Stimulated activated CD8-positive, alpha-beta memory T cell treated with anti-CD3 and anti-CD28 coated beads, Interleukin-12 subunit alpha, Interleukin-12 subunit beta, amount 100 ng/mL, for 24 hours (primary cell): ENCODE results near the gene CREB3L2.
"Not testable (repeated sequence)": the region's sequence is repeated elsewhere in the genome, so short reads cannot be mapped to it uniquely, and the experiment has no call there.

Experiments
- DNase-seq: peaks from one replicate; pipeline ENCODE4 v3.0.0-alpha.2; 2020; ENCODE audit errors: extremely low read depth

The CREB3L2 gene

GRCh38 chr7:137987968-137988367 is 13.9 kb downstream of the CREB3L2 start:
- DNase-seq, result no peak

GRCh38 chr7:137987563-137987962 is 14.3 kb downstream of the CREB3L2 start:
- no peak for DNase-seq

- DNase-seq, result no peak
Measured at GRCh38 chr7:137987018-137987349, 14.9 kb downstream of the CREB3L2 start.

DNA sequence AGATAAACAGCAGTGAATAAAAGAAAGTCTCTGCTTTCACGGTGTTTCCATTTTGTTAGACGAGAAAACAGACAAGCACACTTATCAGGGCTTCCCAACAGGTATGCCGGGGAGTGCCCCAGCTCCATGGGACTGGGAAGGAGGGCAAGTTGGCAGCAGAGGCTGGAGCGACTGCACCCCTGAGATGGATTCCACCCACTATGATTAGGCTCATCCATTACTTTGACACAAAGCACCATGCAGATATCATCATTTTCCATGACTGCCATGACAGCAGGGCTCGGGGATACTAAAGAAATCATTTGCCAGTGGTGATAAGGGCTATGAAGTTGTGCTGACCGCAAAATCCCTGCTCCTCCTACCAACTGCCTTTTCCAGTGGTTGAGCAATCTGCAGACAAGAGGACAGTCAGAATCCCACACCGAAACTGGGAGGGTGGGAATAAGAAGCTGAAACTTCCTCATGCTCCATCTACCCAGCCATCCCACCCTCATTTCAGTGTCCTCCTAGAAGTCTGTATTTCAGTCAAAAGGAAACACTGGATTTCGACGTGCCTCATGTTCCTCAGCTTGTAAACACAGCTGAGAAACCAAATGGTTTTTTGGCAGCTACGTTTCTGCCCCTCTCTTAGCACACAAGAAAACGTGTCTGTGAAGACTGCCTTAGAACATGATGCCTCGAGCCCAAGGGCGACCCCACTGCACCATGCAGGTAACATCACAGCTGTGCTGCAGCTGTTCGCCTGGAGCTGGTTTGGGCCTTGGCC is 15.5 kb downstream of the CREB3L2 start:
- DNase-seq, result no peak

- no peak for DNase-seq
Measured at GRCh38 chr7:137985897-137986251, 16.0 kb downstream of the CREB3L2 start.

DNA sequence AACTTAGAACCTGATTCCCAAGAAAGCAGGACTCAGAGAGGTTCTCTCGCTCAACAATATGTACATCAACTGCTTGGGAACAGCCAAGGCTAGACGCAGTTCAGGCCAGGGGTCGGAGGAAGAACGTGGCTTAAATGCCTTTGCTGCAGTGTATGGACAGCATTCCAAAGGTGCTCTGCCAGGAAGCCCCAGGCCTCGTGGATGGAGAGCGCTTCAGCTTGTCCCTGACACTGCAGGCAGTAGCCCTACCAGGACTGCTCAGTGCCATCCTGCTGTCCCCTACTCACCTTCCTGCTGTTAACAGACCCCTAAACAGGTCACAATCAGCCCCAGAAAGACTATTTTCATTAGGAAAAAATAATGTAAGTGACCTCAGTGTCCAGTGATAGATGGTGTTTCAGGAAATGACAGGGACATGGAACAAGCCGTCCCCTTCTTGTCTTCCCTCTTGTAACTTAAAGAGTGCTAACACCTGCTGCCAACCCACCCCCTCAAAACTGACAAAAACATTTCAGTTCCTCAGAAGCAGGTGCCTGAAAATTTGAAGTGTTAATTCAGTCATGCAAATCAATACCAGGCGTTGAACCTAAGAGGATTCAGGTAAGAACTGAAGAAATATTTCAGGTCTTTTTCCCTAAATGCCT is 16.5 kb downstream of the CREB3L2 start:
- DNase-seq, result no peak

- no peak for DNase-seq
Measured at GRCh38 chr7:137984181-137985041, 17.5 kb downstream of the CREB3L2 start.

- no peak for DNase-seq
Measured at GRCh38 chr7:137983323-137984008, 18.4 kb downstream of the CREB3L2 start.

- DNase-seq, result not testable (repeated sequence)
Measured at GRCh38 chr7:137982394-137982793, 19.5 kb downstream of the CREB3L2 start.

DNA sequence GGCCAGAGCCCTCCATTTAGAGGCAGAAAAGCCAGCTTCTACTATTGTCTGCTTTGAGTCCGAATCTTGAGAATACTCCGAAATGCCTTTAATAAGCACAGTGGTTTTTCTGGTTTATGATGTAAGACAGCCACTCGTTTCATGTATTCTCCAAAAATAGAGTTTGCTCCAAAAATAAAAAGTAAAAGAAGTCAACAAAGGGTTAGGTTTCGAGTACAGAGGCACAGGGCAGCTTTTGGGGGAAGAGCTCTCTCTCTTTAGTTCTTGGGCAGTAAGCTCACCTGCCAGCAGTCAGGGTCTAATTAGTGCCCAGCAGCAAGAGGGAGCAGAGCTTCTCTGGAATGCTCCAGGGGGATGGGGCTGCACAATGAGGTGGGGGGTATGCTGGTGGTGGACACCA is 20.2 kb downstream of the CREB3L2 start:
- DNase-seq, result no peak

- no peak for DNase-seq
Measured at GRCh38 chr7:137981175-137981574, 20.7 kb downstream of the CREB3L2 start.

- no peak for DNase-seq
Measured at GRCh38 chr7:137980308-137980707, 21.6 kb downstream of the CREB3L2 start.

DNA sequence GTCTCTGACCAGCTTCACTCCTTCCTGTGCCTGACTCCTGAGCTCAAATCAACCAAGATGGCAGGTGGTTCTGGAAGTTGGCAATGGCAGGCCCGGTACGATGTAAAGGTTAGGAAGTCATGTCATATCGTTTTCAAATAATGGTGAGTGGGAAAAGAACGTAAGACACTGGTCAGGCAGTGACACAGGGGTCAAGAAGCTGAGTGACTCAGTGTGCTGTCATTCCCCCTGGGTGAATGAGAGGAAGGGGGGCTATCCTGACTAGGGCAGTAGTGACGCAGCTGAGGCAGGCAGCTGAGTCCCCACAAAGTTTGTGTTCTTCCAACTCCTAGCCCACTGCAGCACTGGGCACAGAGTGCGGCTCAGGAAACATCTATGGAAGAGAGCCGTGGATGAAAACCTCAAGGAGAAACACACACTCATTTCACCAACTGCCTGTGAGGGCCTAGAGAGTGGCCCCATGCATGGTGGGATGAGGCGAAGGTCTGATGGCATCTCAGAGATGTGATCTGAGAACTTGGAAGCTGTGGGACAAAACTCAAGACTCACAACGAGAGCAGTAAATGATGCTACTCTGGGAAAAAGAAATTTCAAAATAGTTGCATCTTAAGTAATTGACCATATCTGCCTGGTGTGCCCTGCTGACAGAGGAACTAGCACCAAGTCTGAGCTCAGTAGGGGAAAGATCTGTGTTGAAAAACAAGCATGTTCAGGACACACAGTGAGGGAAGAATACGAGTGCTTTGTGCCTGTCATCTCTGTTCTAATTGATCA is 23.2 kb downstream of the CREB3L2 start:
- DNase-seq, result no peak

DNA sequence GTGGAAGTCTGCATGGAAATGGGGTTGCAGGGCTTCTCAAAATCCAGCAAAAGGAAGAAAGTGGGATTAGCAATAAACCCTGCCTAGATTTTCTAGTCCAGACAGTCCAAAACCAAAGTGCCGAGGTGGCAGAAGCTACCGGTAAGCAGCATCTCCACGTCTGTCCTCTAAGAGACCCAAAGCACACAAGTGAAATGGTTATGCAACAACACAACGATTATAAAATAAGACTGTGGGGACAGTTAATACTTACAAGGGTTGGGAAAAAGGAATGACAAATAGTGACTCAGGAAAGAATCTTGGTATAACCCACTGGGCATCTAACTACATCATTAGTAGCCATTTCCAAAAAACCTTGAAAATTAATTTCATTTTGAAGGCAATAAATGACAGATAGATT is 24.7 kb downstream of the CREB3L2 start:
- no peak for DNase-seq

DNA sequence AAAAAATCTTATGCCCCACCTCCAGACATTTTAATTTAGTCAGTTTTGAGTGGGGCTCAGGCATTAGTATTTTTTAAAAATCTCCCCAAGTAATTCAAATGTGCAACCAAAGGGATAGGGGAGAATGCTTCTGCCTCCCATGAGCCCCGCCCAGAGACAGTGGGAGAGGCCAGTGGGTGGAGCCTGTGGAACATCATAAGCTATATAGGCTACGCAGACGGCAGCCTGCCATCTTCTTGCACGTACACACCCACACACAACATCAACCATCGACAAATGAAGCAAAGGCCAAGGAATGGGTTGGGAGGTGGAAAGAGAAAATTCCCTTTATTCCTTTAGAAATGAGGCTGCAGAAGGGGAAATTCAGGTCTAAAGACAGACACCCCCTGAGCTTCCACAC is 25.2 kb downstream of the CREB3L2 start:
- DNase-seq, result no peak

- no peak for DNase-seq
Measured at GRCh38 chr7:137976232-137976631, 25.7 kb downstream of the CREB3L2 start.

DNA sequence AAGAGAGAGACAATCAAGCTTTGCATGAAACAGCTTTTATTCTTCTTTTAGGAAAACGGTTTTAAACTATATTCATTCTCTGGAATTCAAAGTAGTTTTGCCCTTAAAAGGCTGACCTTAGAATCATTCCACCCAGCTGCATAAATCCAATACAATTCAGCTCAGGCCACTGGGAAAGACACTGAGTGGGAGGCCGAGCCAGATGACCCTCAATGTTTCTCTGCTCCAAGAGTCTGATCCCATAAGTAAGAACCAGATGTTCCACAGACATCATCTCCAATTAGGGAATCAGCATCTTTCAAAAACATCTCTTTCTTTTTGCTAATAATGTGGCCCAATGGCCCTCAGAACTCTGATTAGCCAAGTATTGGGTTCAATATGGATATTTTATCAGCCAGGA is 26.1 kb downstream of the CREB3L2 start:
- no peak for DNase-seq

- no peak for DNase-seq
Measured at GRCh38 chr7:137975221-137975620, 26.7 kb downstream of the CREB3L2 start.

GRCh38 chr7:137974766-137975165 is 27.1 kb downstream of the CREB3L2 start:
- DNase-seq, result no peak

DNA sequence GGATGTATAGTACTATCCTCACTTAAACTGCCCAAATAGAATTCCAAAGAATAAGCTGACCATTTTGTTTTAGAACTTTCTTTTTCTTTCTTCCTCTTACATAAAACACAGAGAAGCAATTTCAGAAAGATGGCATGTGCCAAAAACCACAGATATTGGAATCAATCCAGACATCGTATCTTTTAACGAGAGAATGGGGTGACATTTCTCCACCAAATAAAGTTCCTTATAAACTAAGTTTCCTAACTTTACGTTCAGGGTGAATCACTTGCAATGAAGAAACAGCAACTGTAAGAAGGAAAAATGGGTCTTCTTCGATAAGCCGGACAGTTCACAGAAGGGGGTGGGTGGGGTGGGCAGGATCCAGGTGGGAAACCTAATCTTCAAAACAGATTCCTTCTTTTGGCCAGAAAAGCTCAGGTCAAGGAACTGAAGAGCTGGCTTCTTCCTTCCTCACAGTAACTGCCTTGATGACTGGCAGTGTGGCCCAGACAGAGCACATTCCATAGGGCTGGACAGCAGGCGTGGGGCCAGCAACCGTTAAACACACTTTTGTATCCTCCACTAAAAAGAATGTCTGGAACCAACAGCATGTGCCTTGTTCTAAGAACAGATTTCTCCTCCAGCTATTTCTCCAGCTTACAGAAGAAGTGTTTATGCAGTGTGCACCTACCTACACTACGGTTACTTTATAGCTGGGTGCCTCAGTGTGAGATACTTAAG is 31.5 kb downstream of the CREB3L2 start:
- DNase-seq, result no peak

- no peak for DNase-seq
Measured at GRCh38 chr7:137969828-137970227, 32.1 kb downstream of the CREB3L2 start.
